HG02981 (cell line): ENCODE results near the gene LRRC53.
A peak's percentile ranks its signal among the peaks of the same experiment; 100 is the strongest.

Experiments used
- ATAC-seq: cut with Tn5 transposase; IDR thresholded peaks from one replicate; pipeline ENCODE4 v1.9.1; 2021; ENCODE audit warnings: mild to moderate bottlenecking, moderate library complexity; ENCODE audit not compliant: unreplicated experiment

Gene LRRC53

GRCh38 chr1:74453277-74453676, 59.1 kb downstream of the LRRC53 start:
- no peak for ATAC-seq

- ATAC-seq: no peak
These were observed 60.4 kb downstream of the LRRC53 start for GRCh38 chr1:74452035-74452434.

- no peak for ATAC-seq
These were observed 75.4 kb downstream of the LRRC53 start for GRCh38 chr1:74437035-74437434.

GRCh38 chr1:74436078-74436477, 76.3 kb downstream of the LRRC53 start:
- ATAC-seq: peak; percentile 53

GRCh38 chr1:74434321-74434720, 78.1 kb downstream of the LRRC53 start:
- ATAC-seq: no peak

- no peak for ATAC-seq
These were observed 80.1 kb downstream of the LRRC53 start for GRCh38 chr1:74432325-74432724.

- no peak for ATAC-seq
These were observed 80.9 kb downstream of the LRRC53 start for GRCh38 chr1:74431531-74431930.

- ATAC-seq: no peak
These were observed 82.0 kb downstream of the LRRC53 start for GRCh38 chr1:74430342-74430934.

GRCh38 chr1:74429580-74429979, 82.8 kb downstream of the LRRC53 start:
- no peak for ATAC-seq

GRCh38 chr1:74427681-74428080, 84.7 kb downstream of the LRRC53 start:
- ATAC-seq: no peak

GRCh38 chr1:74426208-74426937, 86.0 kb downstream of the LRRC53 start:
- ATAC-seq: no peak

GRCh38 chr1:74425676-74426075, 86.7 kb downstream of the LRRC53 start:
- ATAC-seq: no peak

- ATAC-seq: no peak
These were observed 88.9 kb downstream of the LRRC53 start for GRCh38 chr1:74423471-74423870.

- ATAC-seq: no peak
These were observed 89.8 kb downstream of the LRRC53 start for GRCh38 chr1:74422421-74423292.

- no peak for ATAC-seq
These were observed 91.9 kb downstream of the LRRC53 start for GRCh38 chr1:74420467-74420866.
